GM12878 (cell line): ENCODE data around the gene ULK4. TPM values are rescaled to one million over a fixed set of nuclear protein-coding genes. Genes with fewer than 3 reads are reported as not detected.

Source experiments
- ATAC-seq: fragments of 200-7000 bp; cut with Tn5 transposase; 3 replicates; pipeline ENCODE4 v1.9.1; 2020; ENCODE audit warnings: mild to moderate bottlenecking, moderate library complexity
- BruUV-seq: library from RNA; stranded (reverse); fragments of 400-500 nt; replicated peaks from 2 replicates; lab custom pipeline; 2021; lab: Mats Ljungman, UMichigan
- CTCF ChIA-PET: fragments of 300-600 bp; sonication (Branson Sonifier 250); formaldehyde crosslinking; extraction: SDS; loops from one replicate; lab custom pipeline; 2021; ENCODE audit warnings: inconsistent platforms; lab: Yijun Ruan, JAX
- POLR2A ChIA-PET: fragments of 350-600 bp; formaldehyde crosslinking; extraction: SDS; loops from one replicate; lab custom pipeline; 2021; ENCODE audit warnings: inconsistent platforms; lab: Charles Lee
- RAD21 ChIA-PET: fragments of 300-600 bp; sonication (Branson Sonifier 250); formaldehyde crosslinking; loops from one replicate; lab custom pipeline; 2023; ENCODE audit warnings: antibody characterized with exemption; ENCODE audit not compliant: unreplicated experiment; lab: Charles Lee
- SMC1A ChIA-PET: fragments of 300-600 bp; sonication (Branson Sonifier 250); formaldehyde crosslinking; loops from one replicate; lab custom pipeline; 2023; ENCODE audit not compliant: unreplicated experiment, uncharacterized antibody; lab: Charles Lee
- DNase-seq: peaks from one replicate; pipeline ENCODE4 v3.0.0-alpha.2; 2011; ENCODE audit warnings: low read depth, low spot score
- FAIRE-seq: peaks from 3 replicates; lab custom pipeline; 2011; peaks lifted over from hg19 to GRCh38; lab: Jason Lieb, UNC
- H2AFZ ChIP-seq: 2 replicates; pipeline ENCODE4 v1.6.0; 2011; ENCODE audit warnings: low read depth, low read length, control low read depth; ENCODE audit not compliant: control insufficient read depth
- H3K27ac ChIP-seq: 2 replicates; pipeline ENCODE4 v1.5.1; 2011; ENCODE audit warnings: control low read depth; ENCODE audit not compliant: control insufficient read depth, insufficient read depth
- H3K27me3 ChIP-seq, 2 experiments: replicated peaks in 1 of 2; 2 replicates each; pipeline versions ENCODE4 v1.6.0 to v1.6.1; 2011; ENCODE audit warnings: low read length in 1 of 2; ENCODE audit not compliant: control insufficient read depth in 2 of 2, insufficient read depth in 2 of 2
- H3K36me3 ChIP-seq, 2 experiments: 2 replicates each; pipeline ENCODE4 v1.5.1; 2011; ENCODE audit warnings: low read length in 1 of 2; ENCODE audit not compliant: control insufficient read depth in 2 of 2, insufficient read depth in 2 of 2
- H3K4me1 ChIP-seq: 2 replicates; pipeline ENCODE4 v1.6.1; 2011; ENCODE audit warnings: mild to moderate bottlenecking, low read length, moderate library complexity, mixed read lengths; ENCODE audit not compliant: control insufficient read depth, insufficient read depth
- H3K4me2 ChIP-seq: 2 replicates; pipeline ENCODE4 v1.6.0; 2011; ENCODE audit warnings: control low read depth; ENCODE audit not compliant: control insufficient read depth, insufficient read depth
- H3K4me3 ChIP-seq: fragments of 200-600 bp; sonication (generic); 2 replicates; pipeline ENCODE4 v1.5.1; 2016
- H3K79me2 ChIP-seq: 2 replicates; pipeline ENCODE4 v1.6.0; 2011; ENCODE audit warnings: low read length; ENCODE audit not compliant: control insufficient read depth, insufficient read depth
- H3K9ac ChIP-seq: 2 replicates; pipeline ENCODE4 v1.8.0; 2011; ENCODE audit warnings: low read length, control low read depth, mixed read lengths; ENCODE audit not compliant: control insufficient read depth, insufficient read depth
- H3K9me3 ChIP-seq: replicated peaks from 3 replicates; pipeline ENCODE4 v1.5.1; 2011; ENCODE audit warnings: mild to moderate bottlenecking, low read length; ENCODE audit not compliant: control insufficient read depth, insufficient read depth
- H4K20me1 ChIP-seq: 2 replicates; pipeline ENCODE4 v1.6.0; 2011; ENCODE audit not compliant: control insufficient read depth, insufficient read depth
- BCL3 ChIP-seq: IDR thresholded peaks from 2 replicates; pipeline ENCODE4 v1.6.1; 2011; ENCODE audit warnings: borderline replicate concordance, low read depth, mild to moderate bottlenecking, moderate library complexity, low read length; ENCODE audit not compliant: insufficient read depth, poor library complexity, severe bottlenecking
- CEBPZ ChIP-seq: fragments of 150-350 bp; IDR thresholded peaks from 2 replicates; pipeline ENCODE4 v1.6.1; 2016; ENCODE audit warnings: low read depth, low read length
- HDAC6 ChIP-seq: fragments of 200-600 bp; sonication (generic); IDR thresholded peaks from one replicate; pipeline ENCODE4 v1.8.0; 2017; ENCODE audit warnings: antibody characterized with exemption; ENCODE audit not compliant: unreplicated experiment
- POLR2A ChIP-seq: IDR thresholded peaks from 2 replicates; pipeline ENCODE4 v1.6.1; 2011; ENCODE audit warnings: low read depth, mild to moderate bottlenecking, low read length
- WGBS: methylation state at CpG from one replicate; pipeline ENCODE4 v1.1.6; 2016; ENCODE audit warnings: low lambda C conversion rate; ENCODE audit not compliant: insufficient replicate concordance, insufficient coverage; ENCODE audit errors: missing lambda C conversion rate; 5-methylcytosine and 5-hydroxymethylcytosine counted together
- in situ Hi-C: fragments of 300-500 bp; cut with MboI; formaldehyde crosslinking; loops from 9 replicates; pipeline ENCODE4 v1.14.3; 2018; ENCODE audit warnings: mixed read lengths
- intact Hi-C: fragments of 100-400 bp; cut with micrococcal nuclease; formaldehyde crosslinking; loops from one replicate; pipeline ENCODE4 v1.14.2; 2022; ENCODE audit not compliant: unreplicated experiment
- polyA plus RNA-seq, 11 experiments: library from polyadenylated mRNA; depleted of rRNA in 4 of 11; unstranded in 6 of 11; stranded (reverse) in 5 of 11; fragments of >200 nt; fragmentation: Nextera tagmentation in 4 of 11; fragmentation: Illumina TruSeq in 1 of 11; extraction: Ambion mirVana in 4 of 11; extraction: Trizol in 1 of 11; gene quantifications; 1 replicate in 1 of 11; 2 replicates in 10 of 11; pipeline versions ENCODE4 v1.2.1 to v1.2.3, GENCODE V29; 2011 to 2016; ENCODE audit warnings: inconsistent platforms in 2 of 11, missing spikeins in 2 of 11, low read depth in 1 of 11
- total RNA-seq, 4 experiments: library from RNA; depleted of rRNA in 3 of 4; stranded (reverse); fragments of >200 nt in 3 of 4; fragmentation: Illumina TruSeq in 1 of 4; extraction: Trizol in 1 of 4; gene quantifications; 2 replicates each; pipeline versions ENCODE4 v1.2.1 to v1.2.3, GENCODE V29; 2013 to 2021
- TF ChIP-seq, protein P1 (sequence below): fragments of 450-650 bp; formaldehyde crosslinking; IDR thresholded peaks from 2 replicates; pipeline ENCODE4 v1.5.0; 2022; ENCODE audit warnings: mild to moderate bottlenecking, missing genetic modification characterization

The ULK4 gene
- total and polyA plus RNA-seq, 10 of the 15 experiments (the other 5 are each of a cell fraction or from before 2014, with no cell fraction given) = 3.5 to 7.6 (median 6.3) TPM

DNA sequence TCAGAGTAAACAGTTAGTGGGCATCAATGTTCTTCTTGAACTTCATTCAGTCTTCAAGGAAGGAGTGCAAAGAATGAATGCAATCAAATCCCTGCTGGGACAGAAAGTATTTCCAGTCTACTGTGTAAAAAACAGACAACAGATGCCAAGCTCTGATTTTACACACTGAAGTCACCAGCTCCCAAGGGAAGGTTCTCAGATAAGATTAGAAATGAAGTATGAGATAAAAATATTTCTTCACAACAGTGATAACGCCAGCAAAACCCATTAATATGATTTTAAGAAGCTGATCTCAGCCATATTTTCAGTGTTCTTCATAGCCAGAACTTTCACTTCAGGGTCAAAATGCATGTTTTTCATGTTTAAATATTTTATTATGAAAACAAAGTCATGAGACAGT, 497.0 kb downstream of the ULK4 start:
- Histone ChIP-seq H3K27me3 (no peaks in the 10 kb centered on the region; a peak in 1 of 4 replicates), H3K36me3 (no peaks in the 10 kb centered on the region), H3K4me2 (no peak overlapping the region), H4K20me1 (no peaks in the 10 kb centered on the region), H3K4me3 (no peak overlapping the region), H2AFZ (no peak overlapping the region), H3K79me2 (no peaks in the 10 kb centered on the region), H3K9me3 (no peaks in the 10 kb centered on the region), H3K4me1 (no peaks in the 10 kb centered on the region), H3K27ac (no peak overlapping the region), H3K9ac (no peak overlapping the region)
- FAIRE-seq (no peak), ATAC-seq (no peak), DNase-seq (no peak)
- BruUV-seq = no TSS peak
- SMC1A ChIA-PET = no interaction called here
- 29% methylated on average over 1 of the region's 1 CpG for WGBS
- TF ChIP-seq POLR2A (no peak), HDAC6 (no peak), BCL3 (no peak), CEBPZ (no peak)
- TF ChIP-seq, protein P1, sequence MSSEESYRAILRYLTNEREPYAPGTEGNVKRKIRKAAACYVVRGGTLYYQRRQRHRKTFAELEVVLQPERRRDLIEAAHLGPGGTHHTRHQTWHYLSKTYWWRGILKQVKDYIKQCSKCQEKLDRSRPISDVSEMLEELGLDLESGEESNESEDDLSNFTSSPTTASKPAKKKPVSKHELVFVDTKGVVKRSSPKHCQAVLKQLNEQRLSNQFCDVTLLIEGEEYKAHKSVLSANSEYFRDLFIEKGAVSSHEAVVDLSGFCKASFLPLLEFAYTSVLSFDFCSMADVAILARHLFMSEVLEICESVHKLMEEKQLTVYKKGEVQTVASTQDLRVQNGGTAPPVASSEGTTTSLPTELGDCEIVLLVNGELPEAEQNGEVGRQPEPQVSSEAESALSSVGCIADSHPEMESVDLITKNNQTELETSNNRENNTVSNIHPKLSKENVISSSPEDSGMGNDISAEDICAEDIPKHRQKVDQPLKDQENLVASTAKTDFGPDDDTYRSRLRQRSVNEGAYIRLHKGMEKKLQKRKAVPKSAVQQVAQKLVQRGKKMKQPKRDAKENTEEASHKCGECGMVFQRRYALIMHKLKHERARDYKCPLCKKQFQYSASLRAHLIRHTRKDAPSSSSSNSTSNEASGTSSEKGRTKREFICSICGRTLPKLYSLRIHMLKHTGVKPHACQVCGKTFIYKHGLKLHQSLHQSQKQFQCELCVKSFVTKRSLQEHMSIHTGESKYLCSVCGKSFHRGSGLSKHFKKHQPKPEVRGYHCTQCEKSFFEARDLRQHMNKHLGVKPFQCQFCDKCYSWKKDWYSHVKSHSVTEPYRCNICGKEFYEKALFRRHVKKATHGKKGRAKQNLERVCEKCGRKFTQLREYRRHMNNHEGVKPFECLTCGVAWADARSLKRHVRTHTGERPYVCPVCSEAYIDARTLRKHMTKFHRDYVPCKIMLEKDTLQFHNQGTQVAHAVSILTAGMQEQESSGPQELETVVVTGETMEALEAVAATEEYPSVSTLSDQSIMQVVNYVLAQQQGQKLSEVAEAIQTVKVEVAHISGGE (CRISPR knock-in tag) = no peak
- CTCF ChIA-PET = interaction anchor here (1.0 kb wide), 1 partner anchor 14 kb away, joined by 3 read pairs; no protein-coding TSS in a partner anchor
- RAD21 ChIA-PET = no interaction called here
- POLR2A ChIA-PET = no interaction called here
- in situ Hi-C loops (no loop called here), intact Hi-C loops (no loop called here)
